Activated CD4-positive, CD25-positive, alpha-beta regulatory T cell treated with anti-CD3 and anti-CD28 coated beads, Interleukin-2, amount 50 U/mL, for 72 hours (primary cell): ENCODE measurements around the gene HLA-DQB1.
"Not testable (repeated sequence)": the region's sequence is repeated elsewhere in the genome, so short reads cannot be mapped to it uniquely, and the experiment has no call there.

Experiments used
- DNase-seq: peaks from one replicate; pipeline ENCODE4 v3.0.0; 2021

The HLA-DQB1 gene

DNA sequence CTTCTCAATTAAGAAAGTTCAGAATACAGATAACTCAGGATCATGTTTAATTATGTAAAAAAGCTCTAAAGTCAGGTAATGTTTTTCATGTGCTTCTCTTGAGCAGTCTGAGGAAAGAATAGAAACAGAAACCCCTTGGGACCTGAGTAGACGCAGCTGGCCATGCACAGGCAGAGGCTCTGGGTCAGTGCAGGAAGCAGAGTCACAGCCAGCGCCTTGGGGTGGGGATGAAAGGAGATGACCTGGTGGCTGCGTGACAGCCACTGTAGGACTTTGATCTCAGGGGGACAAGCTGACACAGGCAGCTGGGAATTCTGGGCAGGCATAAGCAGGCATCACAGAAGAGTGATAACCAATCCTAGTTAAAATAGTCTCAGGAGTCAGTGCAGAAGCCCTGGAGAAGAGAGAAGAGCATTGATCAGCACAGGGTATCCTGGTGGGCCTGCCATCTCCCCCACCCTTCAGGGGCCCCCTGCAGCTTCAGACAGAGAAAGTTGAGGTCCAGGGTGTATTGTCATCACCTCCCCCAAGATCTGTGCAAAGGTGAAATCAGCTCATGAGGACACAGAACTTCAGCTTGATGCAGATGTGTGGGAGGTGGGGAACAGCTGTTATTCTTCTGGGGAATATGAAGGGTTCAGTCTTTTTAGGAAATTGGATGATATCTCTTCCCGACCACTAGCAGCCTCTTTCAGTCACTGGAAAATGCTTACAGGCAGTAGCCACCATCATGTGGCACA lies 6.4 kb downstream of the HLA-DQB1 start:
- DNase-seq: no peak

DNA sequence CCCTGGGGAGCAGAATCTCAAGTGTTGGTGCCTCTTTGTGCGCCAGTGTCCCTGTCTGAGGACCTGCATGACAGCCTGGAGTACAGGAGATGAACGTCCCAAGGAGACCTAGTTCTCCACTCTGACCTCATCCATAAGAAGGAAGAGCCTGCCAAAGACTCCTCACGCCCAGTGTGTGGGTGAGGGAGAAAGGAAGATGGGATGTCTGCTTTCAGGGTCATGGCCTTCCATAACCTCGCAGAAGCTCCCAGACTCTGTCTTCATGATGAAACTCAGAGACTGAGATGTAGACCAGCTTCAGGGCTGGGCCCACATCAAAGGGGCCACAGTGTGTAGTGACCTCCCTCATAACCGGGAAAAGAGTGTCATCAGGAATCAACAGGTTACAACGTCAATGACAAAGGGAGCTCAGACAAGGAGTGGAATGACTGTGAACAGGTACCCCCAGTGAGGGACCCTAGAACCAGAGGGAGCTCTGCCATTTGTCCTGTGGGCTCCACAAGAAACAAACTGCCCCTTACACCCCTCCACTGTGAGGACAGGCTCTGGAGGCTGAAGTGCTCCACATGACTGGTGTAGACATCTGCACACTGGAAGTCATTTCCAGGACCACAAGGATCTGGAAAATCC lies 8.1 kb downstream of the HLA-DQB1 start:
- no peak for DNase-seq

DNA sequence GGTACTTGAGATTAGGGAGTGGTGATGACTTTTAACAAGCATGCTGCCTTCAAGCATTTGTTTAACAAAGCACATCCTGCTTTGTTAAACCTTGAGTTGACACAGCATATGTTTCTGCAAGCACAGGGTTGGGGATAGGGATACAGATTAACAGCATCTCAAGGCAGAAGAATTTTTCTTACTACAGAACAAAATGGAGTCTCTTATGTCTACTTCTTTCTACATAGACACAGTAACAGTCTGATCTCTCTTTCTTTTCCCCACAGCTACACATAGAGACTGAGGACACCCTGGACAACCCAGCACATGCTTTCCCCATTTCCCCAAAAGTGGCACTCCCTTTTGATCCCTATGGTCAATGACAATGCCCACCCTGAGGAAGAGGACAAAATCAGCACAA lies 8.6 kb downstream of the HLA-DQB1 start:
- DNase-seq: not testable (repeated sequence)

DNA sequence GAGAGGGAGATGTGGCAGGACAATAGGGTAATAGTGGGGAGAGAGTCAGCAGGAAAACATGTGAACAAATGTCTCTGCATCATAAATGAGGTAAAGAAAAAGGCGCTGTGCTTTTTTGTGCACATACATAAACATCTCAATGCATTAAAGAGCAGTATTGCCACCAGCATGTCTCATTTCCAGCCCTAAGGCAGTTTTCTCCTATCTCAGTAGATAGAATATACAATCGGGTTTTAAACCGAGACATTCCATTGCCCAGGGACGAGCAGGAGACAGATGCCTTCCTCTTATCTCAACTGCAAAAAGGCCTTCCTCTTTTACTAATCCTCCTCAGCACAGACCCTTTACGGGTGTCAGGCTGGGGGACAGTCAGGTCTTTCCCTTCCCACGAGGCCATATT lies 9.1 kb downstream of the HLA-DQB1 start:
- not testable (repeated sequence) for DNase-seq

DNA sequence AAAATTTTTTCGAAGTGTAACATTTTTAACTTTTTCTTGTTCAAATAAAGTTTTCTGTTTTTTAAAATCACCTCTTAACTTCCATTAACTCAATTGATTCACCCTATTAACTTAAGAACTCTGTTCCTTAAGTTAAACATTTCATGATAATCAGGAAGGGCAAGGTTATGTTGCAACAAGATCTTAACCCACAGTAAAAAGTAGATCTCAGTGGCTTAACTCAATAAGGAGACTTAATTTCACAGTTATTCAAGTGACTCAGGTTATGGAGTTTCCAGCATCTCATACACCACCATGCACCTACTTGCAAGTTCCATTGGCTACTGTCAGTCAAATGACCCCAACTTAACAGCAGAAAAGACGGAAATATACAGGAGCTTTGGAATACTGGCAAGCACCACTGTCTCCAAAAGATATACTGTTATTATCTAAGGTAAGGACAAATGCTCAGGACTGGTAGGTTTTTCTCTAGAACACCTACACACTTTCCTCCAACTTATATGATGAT lies 11.2 kb downstream of the HLA-DQB1 start:
- no peak for DNase-seq

DNA sequence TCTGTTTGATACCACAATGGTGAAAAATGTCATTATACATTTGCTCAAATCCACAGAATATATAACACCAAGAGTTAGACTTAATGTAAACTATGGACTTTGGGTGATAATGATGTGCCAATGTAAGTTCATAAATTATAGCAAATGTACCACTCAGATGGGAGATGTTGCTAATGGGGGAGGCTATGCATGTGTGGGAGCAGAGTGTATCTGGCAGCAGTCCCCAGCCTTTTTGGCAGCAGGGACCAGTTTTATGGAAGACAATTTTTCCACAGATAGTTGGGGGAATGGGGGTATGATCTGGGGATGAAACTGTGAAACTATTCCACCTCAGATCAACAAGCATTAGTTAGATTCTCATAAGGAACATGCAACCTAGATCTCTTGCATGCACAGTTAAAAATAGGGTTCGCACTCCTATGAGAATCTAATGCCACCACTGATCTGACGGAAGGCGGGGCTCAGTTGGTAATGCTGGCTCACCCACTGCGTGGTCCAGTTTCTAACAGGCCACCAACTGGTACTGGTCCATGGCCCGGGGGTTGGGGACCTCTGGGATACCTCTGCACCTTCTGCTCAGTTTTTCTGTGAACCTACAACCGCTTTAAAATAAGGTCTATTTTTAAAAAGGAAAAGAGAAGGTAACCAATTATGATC lies 21.3 kb downstream of the HLA-DQB1 start:
- DNase-seq: no peak

DNA sequence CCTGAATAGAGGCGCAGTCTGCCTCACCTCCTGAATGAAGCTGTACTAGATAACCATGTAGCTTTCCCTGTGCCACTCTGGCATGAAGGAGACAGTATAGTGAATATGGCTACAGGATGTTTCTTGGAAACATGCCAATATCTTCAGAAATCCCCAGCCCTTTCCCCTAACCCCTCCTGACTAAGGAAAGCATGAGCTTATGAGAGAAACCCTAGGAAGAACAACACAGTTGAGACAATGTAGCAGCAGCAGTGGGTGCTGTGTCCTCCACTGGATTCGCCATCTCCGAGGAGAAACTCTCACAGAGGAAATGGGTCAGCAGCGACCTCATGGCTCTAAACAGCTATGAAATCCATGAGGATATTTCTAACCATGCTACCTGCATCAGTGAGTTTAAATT lies 22.6 kb downstream of the HLA-DQB1 start:
- no peak for DNase-seq

DNA sequence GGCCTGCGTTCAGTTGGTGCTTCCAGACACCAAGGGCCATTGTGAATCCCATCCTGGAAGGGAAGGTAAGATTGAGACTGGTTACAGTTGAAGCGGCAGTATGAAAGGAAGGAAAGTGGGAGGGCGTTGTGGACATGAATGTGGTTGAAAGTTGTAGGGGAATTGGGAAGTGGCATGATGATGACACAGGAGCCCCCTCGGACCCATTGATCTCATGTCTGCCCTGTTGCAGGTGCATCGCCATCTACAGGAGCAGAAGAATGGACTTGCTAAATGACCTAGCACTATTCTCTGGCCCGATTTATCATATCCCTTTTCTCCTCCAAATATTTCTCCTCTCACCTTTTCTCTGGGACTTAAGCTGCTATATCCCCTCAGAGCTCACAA lies 23.7 kb downstream of the HLA-DQB1 start:
- no peak for DNase-seq

DNA sequence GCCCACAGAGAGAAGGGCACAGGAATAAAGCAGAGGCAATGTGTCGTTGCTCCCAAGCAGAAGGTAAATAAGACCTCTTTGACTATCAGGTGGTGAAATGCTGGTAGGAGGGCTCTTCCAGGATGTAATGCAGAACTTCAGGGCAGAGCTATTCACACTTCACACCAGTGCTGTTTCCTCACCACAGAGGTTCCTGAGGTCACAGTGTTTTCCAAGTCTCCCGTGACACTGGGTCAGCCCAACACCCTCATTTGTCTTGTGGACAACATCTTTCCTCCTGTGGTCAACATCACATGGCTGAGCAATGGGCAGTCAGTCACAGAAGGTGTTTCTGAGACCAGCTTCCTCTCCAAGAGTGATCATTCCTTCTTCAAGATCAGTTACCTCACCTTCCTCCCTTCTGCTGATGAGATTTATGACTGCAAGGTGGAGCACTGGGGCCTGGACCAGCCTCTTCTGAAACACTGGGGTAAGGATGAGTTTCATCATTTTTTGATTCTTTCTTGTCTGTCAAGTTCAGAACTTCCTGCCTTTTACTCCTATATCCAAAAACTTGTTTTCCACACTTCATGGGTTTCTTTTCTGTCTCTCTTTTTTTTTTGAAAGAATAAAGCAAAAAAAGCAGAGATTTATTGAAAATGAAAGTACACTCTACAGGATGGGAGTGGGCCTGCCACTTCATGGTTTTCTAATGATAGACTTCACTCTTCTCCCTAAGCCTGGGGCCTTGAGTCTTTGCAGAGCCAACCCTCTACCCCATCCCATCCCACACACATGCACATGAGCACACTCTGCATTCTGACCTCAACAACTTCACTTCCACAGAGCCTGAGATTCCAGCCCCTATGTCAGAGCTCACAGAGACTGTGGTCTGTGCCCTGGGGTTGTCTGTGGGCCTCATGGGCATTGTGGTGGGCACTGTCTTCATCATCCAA lies 24.4 kb downstream of the HLA-DQB1 start:
- not testable (repeated sequence) for DNase-seq

DNA sequence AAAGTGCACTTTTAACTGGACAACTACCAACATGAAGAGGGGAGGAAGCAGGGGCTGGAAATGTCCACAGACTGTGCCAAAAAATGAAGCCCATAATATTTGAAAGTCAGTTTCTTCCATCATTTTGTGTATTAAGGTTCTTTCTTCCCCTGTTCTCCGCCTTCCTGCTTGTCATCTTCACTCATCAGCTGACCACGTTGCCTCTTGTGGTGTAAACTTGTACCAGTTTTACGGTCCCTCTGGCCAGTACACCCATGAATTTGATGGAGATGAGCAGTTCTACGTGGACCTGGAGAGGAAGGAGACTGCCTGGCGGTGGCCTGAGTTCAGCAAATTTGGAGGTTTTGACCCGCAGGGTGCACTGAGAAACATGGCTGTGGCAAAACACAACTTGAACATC lies 25.3 kb downstream of the HLA-DQB1 start:
- DNase-seq: no peak

DNA sequence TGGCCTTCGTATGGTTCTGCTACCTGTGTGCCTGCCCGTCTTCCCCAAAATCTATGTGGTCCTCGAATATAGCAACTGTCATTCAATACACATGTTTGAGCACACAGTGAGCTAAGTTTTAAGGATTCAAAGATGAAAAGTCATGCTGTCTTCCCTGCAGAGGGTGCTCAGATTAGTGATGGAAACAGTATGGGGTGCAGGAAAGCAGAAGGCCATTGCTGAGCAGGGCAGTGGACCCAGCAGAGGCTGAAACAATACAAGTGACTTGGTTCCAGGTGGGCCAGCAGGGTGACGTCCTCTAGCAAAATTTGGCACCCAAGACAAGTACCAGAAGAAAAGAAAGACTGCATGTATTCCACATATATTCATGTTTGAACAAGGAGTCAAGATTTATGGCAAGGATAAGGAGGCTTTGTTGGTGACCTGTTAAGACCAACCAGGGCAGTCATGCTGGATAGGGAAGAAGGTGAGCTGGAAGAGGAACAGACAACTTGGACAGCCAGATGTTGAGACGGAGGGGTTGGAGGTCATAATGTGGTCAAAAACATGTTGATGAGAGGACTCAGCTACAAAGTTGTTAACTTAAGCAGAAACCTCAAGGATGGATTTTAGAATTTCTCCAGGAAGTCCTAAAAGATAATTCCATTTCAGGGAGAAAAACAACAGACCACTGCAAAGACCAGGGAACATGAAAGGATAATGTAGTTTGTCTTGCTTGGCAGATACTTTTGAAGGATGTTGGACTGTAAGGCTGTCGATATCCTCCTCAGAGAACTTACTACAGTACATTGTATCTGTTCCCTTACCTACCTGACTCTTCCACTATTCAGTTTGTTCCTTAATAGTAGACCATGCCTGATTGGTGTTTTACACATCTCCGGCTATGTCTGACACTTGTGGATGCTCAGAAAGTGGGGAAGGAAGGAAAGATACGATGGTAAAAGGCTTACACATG lies 26.7 kb downstream of the HLA-DQB1 start:
- DNase-seq: no peak

DNA sequence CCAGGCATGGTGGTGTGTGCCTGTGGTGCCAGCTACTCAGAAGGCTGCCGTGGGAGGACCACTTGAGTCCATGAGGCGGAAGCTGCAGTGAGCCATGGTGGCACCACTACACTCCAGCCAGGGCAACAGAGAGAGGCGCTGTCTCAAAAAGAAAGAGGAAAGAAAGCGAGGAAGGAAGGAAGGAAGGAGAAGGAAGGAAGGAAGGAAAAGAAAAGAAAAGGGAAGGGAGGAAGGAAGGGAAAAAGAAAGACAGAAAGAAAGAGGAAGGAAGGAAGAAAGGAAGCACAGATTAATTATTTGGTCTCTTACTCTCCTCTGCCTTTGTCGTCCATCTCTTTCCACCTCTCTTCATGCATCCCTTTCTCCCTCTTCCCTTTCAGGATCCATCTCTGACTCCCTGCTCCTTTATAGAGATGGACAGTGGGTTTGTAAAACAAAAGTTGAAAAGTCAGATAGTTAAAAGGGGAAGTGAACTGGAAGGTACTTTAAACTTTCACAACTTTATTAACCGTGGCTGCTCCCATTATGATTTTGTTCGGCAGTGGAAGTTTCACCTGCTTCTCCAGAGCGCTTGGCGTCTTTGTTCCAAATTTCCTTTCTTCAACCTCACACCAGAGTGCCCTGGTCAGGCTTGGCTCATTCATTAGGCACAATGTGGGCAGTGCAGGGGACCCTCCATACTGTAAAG lies 27.8 kb downstream of the HLA-DQB1 start:
- DNase-seq: no peak

DNA sequence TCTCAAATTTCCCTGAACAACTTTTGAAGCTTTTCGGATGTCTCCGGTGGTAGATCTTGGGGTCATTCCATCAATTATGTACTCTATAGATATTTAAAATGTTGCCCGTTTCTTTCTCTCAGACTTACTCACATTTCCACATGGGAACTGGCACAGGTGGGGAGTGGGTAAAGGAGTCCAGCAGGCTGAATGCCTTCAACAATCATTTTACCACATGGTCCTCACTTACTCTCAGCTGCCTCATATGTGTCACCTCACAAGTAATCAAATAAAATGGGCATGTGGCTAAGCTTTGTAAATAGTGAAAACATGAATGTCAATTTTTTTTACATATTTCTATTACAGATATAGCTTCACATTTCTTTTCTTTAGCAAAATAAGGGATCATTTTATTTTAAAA lies 28.6 kb downstream of the HLA-DQB1 start:
- DNase-seq: no peak

DNA sequence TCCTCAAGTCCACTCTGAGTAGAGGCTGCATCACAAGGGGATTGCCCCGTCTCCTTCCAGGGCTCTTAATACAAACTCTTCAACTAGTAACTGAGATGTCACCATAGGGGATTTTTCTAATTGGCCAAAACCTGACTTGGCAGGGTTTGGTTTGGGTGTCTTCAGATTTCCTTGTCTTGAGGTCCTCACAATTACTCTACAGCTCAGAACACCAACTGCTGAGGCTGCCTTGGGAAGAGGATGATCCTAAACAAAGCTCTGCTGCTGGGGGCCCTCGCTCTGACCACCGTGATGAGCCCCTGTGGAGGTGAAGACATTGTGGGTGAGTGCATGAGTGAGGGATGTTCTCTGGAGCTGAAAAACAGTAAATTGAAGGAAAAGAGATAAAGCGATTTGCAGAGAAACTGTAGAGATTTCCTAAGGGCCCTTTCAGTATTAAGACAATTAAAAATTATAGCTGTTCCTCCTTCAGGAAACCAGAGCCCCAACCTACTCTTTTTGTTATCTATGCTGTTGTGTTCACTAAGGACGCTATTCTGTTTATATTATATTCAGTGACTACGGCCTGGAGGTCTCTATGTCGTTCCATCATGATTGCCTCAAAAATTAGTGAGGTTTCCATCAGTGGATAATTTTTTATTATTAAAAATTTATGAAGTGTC lies 29.1 kb downstream of the HLA-DQB1 start, which contains the start of gene HLA-DQA1:
HLA-DQA1 (plus strand) TSS at position 188 of the 662 bp plus-strand sequence; CDS start at position 241, 53 bp downstream.
- DNase-seq: no peak

DNA sequence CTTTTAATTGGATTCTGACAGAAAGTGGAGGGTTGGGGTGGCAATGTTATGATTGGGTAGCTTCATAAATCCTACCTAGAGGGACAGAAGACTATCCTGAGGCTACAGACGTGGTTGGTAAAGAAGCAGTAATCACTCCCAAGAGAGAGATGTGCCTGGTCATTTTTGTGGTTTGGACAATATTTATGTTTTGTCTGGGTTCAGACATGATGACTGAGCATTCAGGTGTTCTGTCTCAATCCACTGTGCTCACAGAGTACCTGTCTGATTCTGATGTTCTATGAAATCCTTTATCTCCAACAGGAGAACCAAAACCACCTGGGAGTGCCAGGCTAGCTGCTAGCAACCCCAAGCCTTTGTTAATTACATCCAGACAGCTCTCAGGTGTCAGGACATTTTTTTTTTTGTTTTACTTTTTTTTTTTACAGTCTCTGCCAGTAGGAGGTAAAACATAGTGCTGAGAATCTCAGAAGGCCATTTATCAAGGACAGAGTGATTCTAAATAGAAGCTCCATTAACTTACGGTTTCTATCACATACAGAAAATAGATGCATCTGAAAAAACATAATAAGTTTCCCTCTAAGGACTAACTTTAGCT lies 30.8 kb downstream of the HLA-DQB1 start:
- DNase-seq: no peak

DNA sequence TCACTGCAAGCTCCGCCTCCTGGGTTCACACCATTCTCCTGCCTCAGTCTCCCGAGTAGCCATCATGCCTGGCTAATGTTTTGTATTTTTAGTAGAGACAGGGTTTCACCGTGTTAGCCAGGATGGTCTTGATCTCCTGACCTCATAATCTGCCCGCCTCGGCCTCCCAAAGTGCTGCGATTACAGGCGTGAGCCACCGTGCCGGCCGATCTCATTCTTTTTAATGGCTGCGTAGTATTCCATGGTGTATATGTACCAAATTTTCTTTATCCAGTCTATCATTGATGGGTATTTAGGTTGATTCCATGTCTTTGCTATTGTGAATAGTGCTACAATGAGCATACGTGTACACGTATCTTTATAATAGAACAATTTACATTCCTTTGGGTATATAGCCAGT lies 36.7 kb downstream of the HLA-DQB1 start:
- not testable (repeated sequence) for DNase-seq

DNA sequence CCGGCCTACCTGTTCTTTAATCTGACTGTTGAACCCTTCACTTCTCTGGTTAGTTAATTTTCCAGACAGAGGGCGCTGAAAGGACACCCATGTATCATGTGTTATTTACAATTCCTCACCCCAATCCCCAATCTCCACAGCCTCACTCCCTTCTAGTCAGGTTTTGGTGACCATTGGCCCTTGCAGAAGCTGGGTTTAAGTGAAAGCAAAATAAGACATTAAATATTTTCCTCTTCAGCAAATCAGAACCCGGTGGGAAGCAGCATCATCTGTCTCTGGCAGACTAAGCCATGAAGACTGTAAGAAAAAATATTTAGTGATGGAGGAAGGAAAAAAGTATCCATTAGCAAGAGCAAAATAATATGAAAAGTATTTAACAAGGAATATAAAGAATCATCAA lies 38.6 kb downstream of the HLA-DQB1 start:
- no peak for DNase-seq

DNA sequence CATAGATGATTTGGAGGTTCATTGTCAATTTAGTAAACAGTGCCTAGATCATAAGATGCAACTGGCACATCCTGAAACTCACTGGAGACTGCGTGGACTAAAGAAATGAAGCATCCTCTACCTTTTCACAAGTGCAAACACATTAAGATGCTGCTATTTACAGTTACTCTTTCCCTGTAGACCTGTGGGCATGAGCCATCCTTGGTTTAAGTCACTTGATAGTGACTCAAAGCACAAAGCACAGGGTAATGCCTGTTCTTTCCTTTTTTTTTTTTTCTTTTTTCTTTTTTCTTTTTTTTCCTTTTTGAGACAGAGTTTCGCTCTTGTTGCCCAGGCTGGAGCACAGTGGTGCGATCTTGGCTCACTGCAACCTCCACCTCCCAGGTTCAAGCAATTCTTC lies 39.2 kb downstream of the HLA-DQB1 start:
- no peak for DNase-seq

DNA sequence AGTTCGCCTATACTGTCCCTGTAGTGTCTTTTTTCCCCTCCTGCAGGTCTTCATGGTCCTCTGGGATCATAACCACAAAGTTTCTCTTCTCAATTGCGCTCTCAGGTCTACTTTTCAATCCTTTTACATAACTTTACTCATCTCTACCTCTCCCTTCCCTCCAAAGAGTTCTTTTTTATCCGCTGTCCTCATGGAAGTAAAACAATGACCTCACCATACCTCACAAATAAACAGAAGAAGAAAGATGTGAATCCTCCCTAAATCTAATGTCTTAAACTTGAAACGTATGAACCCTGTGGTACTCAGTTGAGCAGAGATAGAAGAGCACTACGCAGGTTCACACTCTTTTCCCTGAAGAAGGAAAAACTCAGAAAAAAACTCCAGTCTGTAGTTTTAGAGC lies 41.3 kb downstream of the HLA-DQB1 start:
- no peak for DNase-seq

DNA sequence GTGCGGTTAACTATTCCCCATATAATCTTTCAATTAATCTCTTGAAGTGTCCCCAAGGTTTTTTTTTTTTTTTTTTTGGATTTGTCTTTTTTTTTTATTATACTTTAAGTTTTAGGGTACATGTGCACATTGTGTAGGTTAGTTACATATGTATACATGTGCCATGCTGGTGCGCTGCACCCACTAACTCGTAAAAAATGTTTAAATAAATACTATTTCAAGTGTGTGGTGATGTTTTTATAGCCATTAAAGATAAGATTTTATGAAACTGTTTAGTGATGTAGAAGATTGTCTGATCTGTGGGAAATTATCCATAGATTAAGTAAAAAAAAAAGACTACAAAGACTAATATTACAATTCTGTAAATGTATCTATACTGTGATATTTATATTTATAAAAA lies 41.9 kb downstream of the HLA-DQB1 start:
- DNase-seq: no peak
